Measurements from ENCODE around the gene LNX2. TPM values are rescaled to one million over a fixed set of nuclear protein-coding genes. Genes with fewer than 3 reads are reported as not detected.

LNX2 gene
- polyA plus RNA-seq = 3.9 TPM

GRCh38 chr13:27620377-27621115 lies at the start of gene LNX2:
TSS of gene LNX2 (minus strand) at chr13:27620529. CDS start at chr13:27581703, 38,826 bp downstream.
- H3K36me3 Mint-ChIP-seq = peaks cover 8% of the 10 kb centered on the region
- H3K27ac Mint-ChIP-seq = peak within 1 kb of the TSS; percentile 95 to 98 (median 97)
- peaks cover 35 to 54% (median 46%) of the 10 kb centered on the region in 3 donors for H3K4me1 Mint-ChIP-seq
- H3K9me3 Mint-ChIP-seq = no peaks in the 10 kb centered on the region
- peak within 1 kb of the TSS; percentile 95 to 97 (median 97) for H3K4me3 Mint-ChIP-seq
- no peaks in the 10 kb centered on the region for H3K27me3 Mint-ChIP-seq

- H3K36me3 Mint-ChIP-seq = peaks cover 2% of the 10 kb centered on the region
- peaks cover 0 to 4% (median 0%) of the 10 kb centered on the region in 3 donors for H3K9me3 Mint-ChIP-seq
- H3K27ac Mint-ChIP-seq = peak overlapping the region in 1 of 3 donors; percentile 26
- H3K27me3 Mint-ChIP-seq = no peaks in the 10 kb centered on the region
- no peaks in the 10 kb centered on the region for H3K4me1 Mint-ChIP-seq
- H3K4me3 Mint-ChIP-seq = no peak overlapping the region
Observed at GRCh38 chr13:27667946-27668345, 47.6 kb upstream of the LNX2 start.

- Mint-ChIP-seq H3K36me3 (no peaks in the 10 kb centered on the region), H3K27me3 (no peaks in the 10 kb centered on the region), H3K9me3 (no peaks in the 10 kb centered on the region), H3K27ac (no peak overlapping the region), H3K4me1 (no peaks in the 10 kb centered on the region), H3K4me3 (no peak overlapping the region)
Observed at GRCh38 chr13:27666951-27667350, 46.6 kb upstream of the LNX2 start.

- H3K4me1 Mint-ChIP-seq = no peaks in the 10 kb centered on the region
- no peak overlapping the region for H3K4me3 Mint-ChIP-seq
- H3K27ac Mint-ChIP-seq = peak overlapping the region in 1 of 3 donors; percentile 64
- no peaks in the 10 kb centered on the region for H3K9me3 Mint-ChIP-seq
- H3K36me3 Mint-ChIP-seq = no peaks in the 10 kb centered on the region
- H3K27me3 Mint-ChIP-seq = no peaks in the 10 kb centered on the region
Observed at GRCh38 chr13:27665761-27666160, 45.4 kb upstream of the LNX2 start.

GRCh38 chr13:27665333-27665732 lies 45.0 kb upstream of the LNX2 start:
- H3K4me1 Mint-ChIP-seq = no peaks in the 10 kb centered on the region
- H3K9me3 Mint-ChIP-seq = no peaks in the 10 kb centered on the region
- H3K27me3 Mint-ChIP-seq = no peaks in the 10 kb centered on the region
- peak overlapping the region in 1 of 3 donors; percentile 64 for H3K27ac Mint-ChIP-seq
- no peaks in the 10 kb centered on the region for H3K36me3 Mint-ChIP-seq
- no peak overlapping the region for H3K4me3 Mint-ChIP-seq

GRCh38 chr13:27663947-27664346 lies 43.6 kb upstream of the LNX2 start:
- Mint-ChIP-seq H3K4me3 (no peak overlapping the region), H3K36me3 (no peaks in the 10 kb centered on the region), H3K27ac (peak overlapping the region in 1 of 3 donors; percentile 10), H3K9me3 (no peaks in the 10 kb centered on the region), H3K27me3 (no peaks in the 10 kb centered on the region), H3K4me1 (no peaks in the 10 kb centered on the region)

- Mint-ChIP-seq H3K27ac (no peak overlapping the region), H3K4me3 (no peak overlapping the region), H3K4me1 (no peaks in the 10 kb centered on the region), H3K27me3 (no peaks in the 10 kb centered on the region), H3K36me3 (no peaks in the 10 kb centered on the region), H3K9me3 (no peaks in the 10 kb centered on the region)
Observed at GRCh38 chr13:27662738-27663470, 42.6 kb upstream of the LNX2 start.

- Mint-ChIP-seq H3K4me1 (no peaks in the 10 kb centered on the region), H3K36me3 (no peaks in the 10 kb centered on the region), H3K4me3 (no peak overlapping the region), H3K9me3 (no peaks in the 10 kb centered on the region), H3K27me3 (no peaks in the 10 kb centered on the region), H3K27ac (peak overlapping the region in 1 of 3 donors; percentile 43)
Observed at GRCh38 chr13:27661017-27661416, 40.7 kb upstream of the LNX2 start.

GRCh38 chr13:27660511-27660910 lies 40.2 kb upstream of the LNX2 start:
- no peaks in the 10 kb centered on the region for H3K27me3 Mint-ChIP-seq
- H3K36me3 Mint-ChIP-seq = no peaks in the 10 kb centered on the region
- H3K4me3 Mint-ChIP-seq = no peak overlapping the region
- H3K9me3 Mint-ChIP-seq = no peaks in the 10 kb centered on the region
- peak overlapping the region in 1 of 3 donors; percentile 43 for H3K27ac Mint-ChIP-seq
- peaks cover 0 to 2% (median 0%) of the 10 kb centered on the region in 3 donors for H3K4me1 Mint-ChIP-seq

GRCh38 chr13:27659145-27659865 lies 39.0 kb upstream of the LNX2 start:
- Mint-ChIP-seq H3K27me3 (no peaks in the 10 kb centered on the region), H3K27ac (peak overlapping the region in 1 of 3 donors; percentile 17), H3K9me3 (no peaks in the 10 kb centered on the region)

GRCh38 chr13:27658546-27658945 lies 38.2 kb upstream of the LNX2 start:
- H3K9me3 Mint-ChIP-seq = no peaks in the 10 kb centered on the region
- H3K27ac Mint-ChIP-seq = no peak overlapping the region
- H3K4me3 Mint-ChIP-seq = no peak overlapping the region
- H3K27me3 Mint-ChIP-seq = no peaks in the 10 kb centered on the region
- peaks cover 0 to 2% (median 0%) of the 10 kb centered on the region in 3 donors for H3K4me1 Mint-ChIP-seq
- H3K36me3 Mint-ChIP-seq = no peaks in the 10 kb centered on the region

More at GRCh38 chr13:27659145-27659865, 39.0 kb upstream of the LNX2 start:
- Mint-ChIP-seq H3K4me1 (peaks cover 0 to 2% (median 0%) of the 10 kb centered on the region in 3 donors), H3K4me3 (no peak overlapping the region), H3K36me3 (no peaks in the 10 kb centered on the region)

- no peak overlapping the region for H3K4me3 Mint-ChIP-seq
- H3K27me3 Mint-ChIP-seq = no peaks in the 10 kb centered on the region
- H3K9me3 Mint-ChIP-seq = no peaks in the 10 kb centered on the region
- H3K27ac Mint-ChIP-seq = no peak overlapping the region
- peaks cover 0 to 2% (median 0%) of the 10 kb centered on the region in 3 donors for H3K4me1 Mint-ChIP-seq
- H3K36me3 Mint-ChIP-seq = no peaks in the 10 kb centered on the region
Observed at GRCh38 chr13:27657724-27658123, 37.4 kb upstream of the LNX2 start.

- H3K4me1 Mint-ChIP-seq = peaks cover 0 to 2% (median 0%) of the 10 kb centered on the region in 3 donors
- H3K36me3 Mint-ChIP-seq = peaks cover 8% of the 10 kb centered on the region
- peaks cover 5 to 9% (median 7%) of the 10 kb centered on the region in 3 donors for H3K9me3 Mint-ChIP-seq
- H3K27me3 Mint-ChIP-seq = no peaks in the 10 kb centered on the region
- no peak overlapping the region for H3K27ac Mint-ChIP-seq
- no peak overlapping the region for H3K4me3 Mint-ChIP-seq
Observed at GRCh38 chr13:27654816-27655215, 34.5 kb upstream of the LNX2 start.

GRCh38 chr13:27654059-27654458 lies 33.7 kb upstream of the LNX2 start:
- Mint-ChIP-seq H3K4me3 (no peak overlapping the region), H3K27me3 (no peaks in the 10 kb centered on the region), H3K27ac (no peak overlapping the region), H3K36me3 (peaks cover 12% of the 10 kb centered on the region), H3K9me3 (peaks cover 5 to 11% (median 11%) of the 10 kb centered on the region in 3 donors), H3K4me1 (peaks cover 0 to 2% (median 0%) of the 10 kb centered on the region in 3 donors)

GRCh38 chr13:27650312-27650711 lies 30.0 kb upstream of the LNX2 start:
- Mint-ChIP-seq H3K27ac (peak overlapping the region in 1 of 3 donors; percentile 59), H3K36me3 (peaks cover 22% of the 10 kb centered on the region), H3K4me3 (no peak overlapping the region), H3K9me3 (peaks cover 8 to 11% (median 11%) of the 10 kb centered on the region in 3 donors), H3K27me3 (no peaks in the 10 kb centered on the region), H3K4me1 (peaks cover 0 to 6% (median 0%) of the 10 kb centered on the region in 3 donors)
